HCT116 (cell line): ENCODE results near the gene DCAF6. TPM values are rescaled to one million over a fixed set of nuclear protein-coding genes. Genes with fewer than 3 reads are reported as not detected.

Experiments used
- ATAC-seq: fragments of 200-7000 bp; cut with Tn5 transposase; 2 replicates; pipeline ENCODE4 v1.9.1; 2020; ENCODE audit warnings: mild to moderate bottlenecking, moderate library complexity
- BruUV-seq: library from RNA; stranded (reverse); fragments of 400-500 nt; replicated peaks from 2 replicates; lab custom pipeline; 2021; lab: Mats Ljungman, UMichigan
- CTCF ChIA-PET: fragments of 300-600 bp; sonication (Branson Sonifier 250); formaldehyde crosslinking; loops from one replicate; lab custom pipeline; 2021; ENCODE audit warnings: antibody characterized with exemption; lab: Charles Lee
- POLR2A ChIA-PET: fragments of 300-600, 350-600 bp; sonication (Branson Sonifier 250); formaldehyde crosslinking; loops from one replicate; lab custom pipeline; 2021; ENCODE audit warnings: antibody characterized with exemption; lab: Charles Lee
- RAD21 ChIA-PET, 2 experiments: fragments of 300-600 bp; sonication (Branson Sonifier 250); formaldehyde crosslinking; loops; one replicate each; lab custom pipeline; 2023; ENCODE audit warnings: low total read pairs in 2 of 2; ENCODE audit not compliant: uncharacterized antibody in 2 of 2, unreplicated experiment in 2 of 2, low non-redundant PET in 1 of 2; lab: Charles Lee
- DNase-seq: peaks from one replicate; pipeline ENCODE4 v3.0.0-alpha.2; 2010; ENCODE audit warnings: low read depth, low spot score
- H2AFZ ChIP-seq: fragments of 200-600 bp; shearing (Covaris generic), sonication (generic); 2 replicates; pipeline ENCODE4 v1.6.1; 2017; ENCODE audit warnings: low read depth, mixed run types, mixed read lengths, antibody characterized with exemption, low read length; ENCODE audit not compliant: poor library complexity, severe bottlenecking
- H3K27ac ChIP-seq: 2 replicates; pipeline ENCODE4 v1.5.1; 2012; ENCODE audit warnings: low read depth, low read length
- H3K27me3 ChIP-seq: fragments of 200-600 bp; sonication (generic); 2 replicates; pipeline ENCODE4 v1.6.1; 2016; ENCODE audit warnings: mixed run types, low read length, mixed read lengths; ENCODE audit not compliant: insufficient read depth
- H3K36me3 ChIP-seq, 2 experiments: fragments of 200-500 bp in 1 of 2; fragments of 200-600 bp in 1 of 2; sonication (Bioruptor generic) in 1 of 2; sonication (generic) in 1 of 2; 2 replicates each; pipeline versions ENCODE4 v1.5.1 to v1.6.1; 2014 to 2016; ENCODE audit warnings: low read length in 2 of 2, inconsistent platforms in 1 of 2, mixed read lengths in 1 of 2, mixed run types in 1 of 2; ENCODE audit not compliant: insufficient read depth in 2 of 2, control insufficient read depth in 1 of 2
- H3K4me1 ChIP-seq, 2 experiments: fragments of 200-600 bp in 1 of 2; sonication (generic) in 1 of 2; 2 replicates each; pipeline versions ENCODE4 v1.5.1 to v1.6.1; 2012 to 2017; ENCODE audit warnings: low read length in 2 of 2, inconsistent platforms in 1 of 2, mild to moderate bottlenecking in 1 of 2, mixed read lengths in 1 of 2, mixed run types in 1 of 2, moderate library complexity in 1 of 2; ENCODE audit not compliant: insufficient read depth in 2 of 2, control insufficient read depth in 1 of 2
- H3K4me2 ChIP-seq: fragments of 200-600 bp; sonication (generic); 2 replicates; pipeline ENCODE4 v1.6.1; 2017; ENCODE audit warnings: mixed run types, low read length, mixed read lengths
- H3K4me3 ChIP-seq, 2 experiments: fragments of 200-600 bp in 1 of 2; sonication (generic) in 1 of 2; replicated peaks in 1 of 2; 2 replicates each; pipeline ENCODE4 v1.5.1; 2011 to 2016; ENCODE audit warnings: low read length in 2 of 2, control low read depth in 1 of 2, low read depth in 1 of 2, mild to moderate bottlenecking in 1 of 2, mixed read lengths in 1 of 2, mixed run types in 1 of 2
- H3K79me2 ChIP-seq: fragments of 200-600 bp; sonication (generic); 2 replicates; pipeline ENCODE4 v1.6.1; 2017; ENCODE audit warnings: mild to moderate bottlenecking, mixed run types, low read length, moderate library complexity, mixed read lengths; ENCODE audit not compliant: insufficient read depth
- H3K9ac ChIP-seq: fragments of 200-600 bp; sonication (generic); 2 replicates; pipeline ENCODE4 v1.6.1; 2016; ENCODE audit warnings: low read length, mixed read lengths
- H3K9me2 ChIP-seq: fragments of 200-600 bp; sonication (generic), shearing (Covaris generic); 2 replicates; pipeline ENCODE4 v1.6.1; 2017; ENCODE audit warnings: mixed run types, mild to moderate bottlenecking, moderate library complexity; ENCODE audit not compliant: insufficient read depth
- H3K9me3 ChIP-seq, 2 experiments: fragments of 200-500 bp in 1 of 2; fragments of 200-600 bp in 1 of 2; sonication (Bioruptor generic) in 1 of 2; sonication (generic) in 1 of 2; 2 replicates each; pipeline ENCODE4 v1.6.1; 2014 to 2017; ENCODE audit warnings: low read length in 2 of 2, mixed read lengths in 2 of 2, inconsistent platforms in 1 of 2, low read depth in 1 of 2, mild to moderate bottlenecking in 1 of 2, mixed run types in 1 of 2, moderate library complexity in 1 of 2; ENCODE audit not compliant: control insufficient read depth in 1 of 2, insufficient read depth in 1 of 2
- H4K20me1 ChIP-seq: fragments of 200-600 bp; sonication (generic), shearing (Covaris generic); 2 replicates; pipeline ENCODE4 v1.6.1; 2017; ENCODE audit warnings: mixed run types, mild to moderate bottlenecking, moderate library complexity; ENCODE audit not compliant: insufficient read depth
- CEBPB ChIP-seq: IDR thresholded peaks from 2 replicates; pipeline ENCODE4 v1.6.1; 2012; ENCODE audit warnings: low read depth
- EZH2phosphoT487 ChIP-seq: fragments of 200-600 bp; IDR thresholded peaks from 2 replicates; pipeline ENCODE4 v1.6.1; 2018; ENCODE audit warnings: antibody characterized with exemption, borderline replicate concordance
- FOSL1 ChIP-seq: IDR thresholded peaks from 2 replicates; pipeline ENCODE4 v1.6.1; 2012; ENCODE audit warnings: low read depth
- REST ChIP-seq: IDR thresholded peaks from 2 replicates; pipeline ENCODE4 v1.6.1; 2012; ENCODE audit warnings: low read depth
- YY1 ChIP-seq: IDR thresholded peaks from 2 replicates; pipeline ENCODE4 v1.6.1; 2011; ENCODE audit warnings: low read length, low read depth, moderate library complexity, mild to moderate bottlenecking; ENCODE audit not compliant: insufficient replicate concordance; ENCODE audit errors: extremely low read depth
- ZFX ChIP-seq: fragments of 450-650 bp; IDR thresholded peaks from 2 replicates; pipeline ENCODE4 v1.6.1; 2017
- intact Hi-C: fragments of 100-400 bp; cut with micrococcal nuclease; formaldehyde crosslinking; loops from 2 replicates; pipeline ENCODE4 v1.10.0; 2022
- total RNA-seq: library from RNA; stranded (reverse); gene quantifications from one replicate; pipeline ENCODE4 v1.2.1, GENCODE V29; 2021; ENCODE audit not compliant: unreplicated experiment

DCAF6 gene
- total RNA-seq, 1 experiment from 2014 or later = 34.2 TPM

DNA sequence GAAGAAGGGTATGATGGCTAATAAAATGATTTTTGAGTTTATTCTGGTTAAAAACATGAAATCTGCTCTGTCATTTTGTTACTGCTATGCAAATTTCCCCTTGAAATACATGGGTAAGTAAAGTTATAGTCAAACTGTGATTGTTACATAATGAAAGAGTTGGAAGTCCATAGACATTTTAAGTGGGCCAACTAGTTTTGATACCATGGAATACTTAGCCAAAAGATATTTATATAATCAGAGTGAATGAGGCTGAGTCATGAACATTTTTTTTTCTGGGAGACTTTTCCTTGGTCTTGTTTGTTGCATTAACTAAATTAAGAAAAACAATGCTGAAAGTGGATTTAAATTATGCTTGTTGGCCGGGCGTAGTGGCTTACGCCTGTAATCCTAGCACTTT lies 58.6 kb downstream of the DCAF6 start:
- H3K4me2 ChIP-seq = no peak overlapping the region
- no peak overlapping the region for H2AFZ ChIP-seq
- ChIA-PET RAD21 (no interaction called here), CTCF (no interaction called here), POLR2A (no interaction called here)
- H3K27me3 ChIP-seq = no peaks in the 10 kb centered on the region
- H4K20me1 ChIP-seq = no peaks in the 10 kb centered on the region
- intact Hi-C loops = no loop called here
- no peak for ATAC-seq
- no peak overlapping the region for H3K27ac ChIP-seq
- H3K9me3 ChIP-seq = no peaks in the 10 kb centered on the region
- peaks cover 4% of the 10 kb centered on the region in 2 experiments; a peak in 3 of 4 replicates for H3K36me3 ChIP-seq
- no peak for DNase-seq
- H3K79me2 ChIP-seq = no peaks in the 10 kb centered on the region
- H3K4me1 ChIP-seq = no peaks in the 10 kb centered on the region
- BruUV-seq = no TSS peak
- no peak overlapping the region for H3K4me3 ChIP-seq
- H3K9ac ChIP-seq = no peak overlapping the region
- no peaks in the 10 kb centered on the region for H3K9me2 ChIP-seq
- TF ChIP-seq EZH2phosphoT487 = no peak

DNA sequence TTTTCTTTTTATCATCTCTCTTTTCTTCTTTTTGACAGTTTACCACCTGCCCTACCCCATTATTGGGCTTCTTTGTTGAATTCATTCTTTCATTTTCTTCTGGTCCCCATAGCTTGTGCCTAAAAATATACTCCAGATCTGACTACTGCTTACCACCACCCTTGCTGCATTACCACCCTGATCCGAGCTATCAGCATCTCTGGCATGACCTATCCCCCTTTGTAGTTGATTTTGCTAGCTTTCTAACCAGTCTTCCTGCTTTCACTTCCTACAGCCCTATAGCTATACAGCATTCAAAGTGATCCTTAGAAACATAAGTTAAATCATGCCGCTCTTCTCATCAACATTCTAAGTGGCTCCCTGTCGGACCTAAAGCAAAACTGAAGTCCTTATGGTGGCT lies 59.8 kb downstream of the DCAF6 start:
- RAD21 ChIA-PET = no interaction called here
- no peak for ATAC-seq
- no TSS peak for BruUV-seq

More for the DNA sequence above, 59.8 kb downstream of the DCAF6 start:
- Histone ChIP-seq H2AFZ (no peak overlapping the region), H3K27ac (no peak overlapping the region), H3K79me2 (no peaks in the 10 kb centered on the region), H3K9me3 (no peaks in the 10 kb centered on the region), H4K20me1 (no peaks in the 10 kb centered on the region), H3K4me1 (no peaks in the 10 kb centered on the region), H3K36me3 (peaks cover 4% of the 10 kb centered on the region in 2 experiments; a peak in 3 of 4 replicates), H3K9ac (no peak overlapping the region), H3K27me3 (no peaks in the 10 kb centered on the region), H3K9me2 (no peaks in the 10 kb centered on the region), H3K4me2 (no peak overlapping the region), H3K4me3 (no peak overlapping the region)
- POLR2A ChIA-PET = no interaction called here
- TF ChIP-seq REST (no peak), ZFX (no peak), YY1 (no peak), EZH2phosphoT487 (no peak), CEBPB (no peak), FOSL1 (no peak)
- DNase-seq = no peak
- intact Hi-C loops = no loop called here
- CTCF ChIA-PET = no interaction called here
